HL-60 (cell line): ENCODE measurements around the gene MRPL9.
"Not testable (repeated sequence)": the region's sequence is repeated elsewhere in the genome, so short reads cannot be mapped to it uniquely, and the experiment has no call there.

ENCODE experiments used
- DNase-seq, 2 experiments: peaks; one replicate each; pipeline ENCODE4 v3.0.0-alpha.2; 2010 to 2020; ENCODE audit warnings: low read depth in 1 of 2, low spot score in 1 of 2
- H3K27ac ChIP-seq: fragments of 250-450 bp; sonication (Bioruptor Pico); replicated peaks from 2 replicates; pipeline ENCODE4 v1.5.1; 2020; ENCODE audit warnings: mild to moderate bottlenecking, moderate library complexity
- H3K27me3 ChIP-seq: fragments of 250-450 bp; sonication (Bioruptor Pico); 2 replicates; pipeline ENCODE4 v1.5.1; 2021; ENCODE audit warnings: mild to moderate bottlenecking, moderate library complexity; ENCODE audit not compliant: insufficient read depth, poor library complexity, severe bottlenecking
- H3K4me3 ChIP-seq: replicated peaks from 2 replicates; pipeline ENCODE4 v1.5.1; 2011; ENCODE audit warnings: mild to moderate bottlenecking, control low read depth, low read length; ENCODE audit not compliant: insufficient read depth
- GABPA ChIP-seq: IDR thresholded peaks from 2 replicates; pipeline ENCODE4 v1.6.1; 2012; ENCODE audit warnings: low read depth
- POLR2AphosphoS5 ChIP-seq: IDR thresholded peaks from 2 replicates; pipeline ENCODE4 v1.6.1; 2012; ENCODE audit warnings: low read depth
- SPI1 ChIP-seq: IDR thresholded peaks from 2 replicates; pipeline ENCODE4 v1.6.1; 2012; ENCODE audit warnings: low read depth, mild to moderate bottlenecking, borderline replicate concordance
- TF ChIP-seq, protein P1 (sequence below): IDR thresholded peaks from one replicate; pipeline ENCODE4 v1.5.1; 2011; ENCODE audit warnings: low read length, control low read depth, inconsistent platforms; ENCODE audit not compliant: insufficient read depth
- TF ChIP-seq, protein P2 (sequence below): IDR thresholded peaks from 2 replicates; pipeline ENCODE4 v1.6.1; 2012; ENCODE audit warnings: low read depth; ENCODE audit not compliant: insufficient replicate concordance

The MRPL9 gene

DNA sequence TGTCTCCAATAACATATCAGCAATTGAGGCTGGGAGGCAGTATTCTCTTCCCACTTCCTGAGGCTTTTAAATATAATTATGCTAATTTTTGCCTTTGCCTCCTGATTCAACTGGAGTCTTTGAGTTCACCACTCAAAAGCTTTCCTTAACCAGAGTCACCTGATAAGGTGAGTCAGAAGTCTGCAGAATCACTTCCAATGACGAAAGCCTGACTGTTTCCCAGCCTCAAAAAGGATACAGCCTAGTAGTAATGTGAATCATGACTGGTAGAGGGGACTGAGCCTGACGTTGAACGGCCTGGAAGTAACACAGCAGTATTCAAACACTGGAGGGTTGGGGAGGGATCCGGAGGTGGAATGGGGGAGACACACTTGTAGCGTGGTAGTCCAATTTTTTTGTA, 10.4 kb upstream of the MRPL9 start:
- Histone ChIP-seq H3K4me3 (no peak overlapping the region), H3K27me3 (no peaks in the 10 kb centered on the region), H3K27ac (no peak overlapping the region)
- no peak for TF ChIP-seq POLR2AphosphoS5
- TF ChIP-seq, protein P1, sequence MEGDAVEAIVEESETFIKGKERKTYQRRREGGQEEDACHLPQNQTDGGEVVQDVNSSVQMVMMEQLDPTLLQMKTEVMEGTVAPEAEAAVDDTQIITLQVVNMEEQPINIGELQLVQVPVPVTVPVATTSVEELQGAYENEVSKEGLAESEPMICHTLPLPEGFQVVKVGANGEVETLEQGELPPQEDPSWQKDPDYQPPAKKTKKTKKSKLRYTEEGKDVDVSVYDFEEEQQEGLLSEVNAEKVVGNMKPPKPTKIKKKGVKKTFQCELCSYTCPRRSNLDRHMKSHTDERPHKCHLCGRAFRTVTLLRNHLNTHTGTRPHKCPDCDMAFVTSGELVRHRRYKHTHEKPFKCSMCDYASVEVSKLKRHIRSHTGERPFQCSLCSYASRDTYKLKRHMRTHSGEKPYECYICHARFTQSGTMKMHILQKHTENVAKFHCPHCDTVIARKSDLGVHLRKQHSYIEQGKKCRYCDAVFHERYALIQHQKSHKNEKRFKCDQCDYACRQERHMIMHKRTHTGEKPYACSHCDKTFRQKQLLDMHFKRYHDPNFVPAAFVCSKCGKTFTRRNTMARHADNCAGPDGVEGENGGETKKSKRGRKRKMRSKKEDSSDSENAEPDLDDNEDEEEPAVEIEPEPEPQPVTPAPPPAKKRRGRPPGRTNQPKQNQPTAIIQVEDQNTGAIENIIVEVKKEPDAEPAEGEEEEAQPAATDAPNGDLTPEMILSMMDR: no peak
- TF ChIP-seq, protein P2, sequence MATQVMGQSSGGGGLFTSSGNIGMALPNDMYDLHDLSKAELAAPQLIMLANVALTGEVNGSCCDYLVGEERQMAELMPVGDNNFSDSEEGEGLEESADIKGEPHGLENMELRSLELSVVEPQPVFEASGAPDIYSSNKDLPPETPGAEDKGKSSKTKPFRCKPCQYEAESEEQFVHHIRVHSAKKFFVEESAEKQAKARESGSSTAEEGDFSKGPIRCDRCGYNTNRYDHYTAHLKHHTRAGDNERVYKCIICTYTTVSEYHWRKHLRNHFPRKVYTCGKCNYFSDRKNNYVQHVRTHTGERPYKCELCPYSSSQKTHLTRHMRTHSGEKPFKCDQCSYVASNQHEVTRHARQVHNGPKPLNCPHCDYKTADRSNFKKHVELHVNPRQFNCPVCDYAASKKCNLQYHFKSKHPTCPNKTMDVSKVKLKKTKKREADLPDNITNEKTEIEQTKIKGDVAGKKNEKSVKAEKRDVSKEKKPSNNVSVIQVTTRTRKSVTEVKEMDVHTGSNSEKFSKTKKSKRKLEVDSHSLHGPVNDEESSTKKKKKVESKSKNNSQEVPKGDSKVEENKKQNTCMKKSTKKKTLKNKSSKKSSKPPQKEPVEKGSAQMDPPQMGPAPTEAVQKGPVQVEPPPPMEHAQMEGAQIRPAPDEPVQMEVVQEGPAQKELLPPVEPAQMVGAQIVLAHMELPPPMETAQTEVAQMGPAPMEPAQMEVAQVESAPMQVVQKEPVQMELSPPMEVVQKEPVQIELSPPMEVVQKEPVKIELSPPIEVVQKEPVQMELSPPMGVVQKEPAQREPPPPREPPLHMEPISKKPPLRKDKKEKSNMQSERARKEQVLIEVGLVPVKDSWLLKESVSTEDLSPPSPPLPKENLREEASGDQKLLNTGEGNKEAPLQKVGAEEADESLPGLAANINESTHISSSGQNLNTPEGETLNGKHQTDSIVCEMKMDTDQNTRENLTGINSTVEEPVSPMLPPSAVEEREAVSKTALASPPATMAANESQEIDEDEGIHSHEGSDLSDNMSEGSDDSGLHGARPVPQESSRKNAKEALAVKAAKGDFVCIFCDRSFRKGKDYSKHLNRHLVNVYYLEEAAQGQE: no peak
- TF ChIP-seq SPI1: no peak
- TF ChIP-seq GABPA: no peak
- DNase-seq: no peak

DNA sequence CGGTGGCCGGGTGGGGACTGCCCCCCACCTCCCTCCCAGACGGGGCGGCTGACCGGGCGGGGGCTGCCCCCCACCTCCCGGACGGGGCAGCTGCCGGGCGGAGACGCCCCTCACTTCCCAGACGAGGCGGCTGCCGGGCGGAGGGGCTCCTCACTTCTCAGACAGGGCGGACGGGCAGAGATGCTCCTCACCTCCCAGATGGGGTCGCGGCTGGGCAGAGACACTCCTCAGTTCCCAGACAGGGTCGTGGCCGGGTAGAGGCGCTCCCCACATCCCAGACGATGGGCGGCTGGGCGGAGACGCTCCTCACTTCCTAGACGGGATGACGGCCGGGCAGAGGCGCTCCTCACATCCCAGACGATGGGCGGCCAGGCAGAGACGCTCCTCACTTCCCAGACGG, 6.0 kb upstream of the MRPL9 start:
- not testable (repeated sequence) for H3K27me3 ChIP-seq, DNase-seq, H3K4me3 ChIP-seq, H3K27ac ChIP-seq

DNA sequence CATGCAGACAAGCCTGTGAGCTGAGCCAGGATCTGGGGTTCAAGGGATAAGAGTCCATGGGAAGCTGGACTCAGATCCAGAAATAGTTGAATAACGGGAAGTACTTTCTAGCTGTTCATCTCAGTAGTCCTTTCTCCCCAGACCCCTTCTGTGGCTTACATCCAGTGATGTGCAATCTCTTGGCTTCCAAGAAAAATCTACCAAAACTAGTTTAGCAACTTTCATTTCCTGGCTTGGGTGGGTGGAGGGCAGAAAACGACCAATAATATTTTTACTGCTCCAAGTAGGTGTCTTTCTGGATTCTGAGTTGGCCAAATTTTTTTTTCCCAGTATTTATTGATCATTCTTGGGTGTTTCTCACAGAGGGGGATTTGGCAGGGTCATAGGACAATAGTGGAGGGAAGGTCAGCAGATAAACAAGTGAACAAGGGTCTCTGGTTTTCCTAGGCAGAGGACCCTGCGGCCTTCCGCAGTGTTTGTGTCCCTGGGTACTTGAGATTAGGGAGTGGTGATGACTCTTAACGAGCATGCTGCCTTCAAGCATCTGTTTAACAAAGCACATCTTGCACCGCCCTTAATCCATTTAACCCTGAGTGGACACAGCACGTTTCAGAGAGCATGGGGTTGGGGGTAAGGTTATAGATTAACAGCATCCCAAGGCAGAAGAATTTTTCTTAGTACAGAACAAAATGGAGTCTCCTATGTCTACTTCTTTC, 5.2 kb upstream of the MRPL9 start:
- H3K27ac ChIP-seq, DNase-seq, H3K27me3 ChIP-seq, H3K4me3 ChIP-seq: not testable (repeated sequence)

DNA sequence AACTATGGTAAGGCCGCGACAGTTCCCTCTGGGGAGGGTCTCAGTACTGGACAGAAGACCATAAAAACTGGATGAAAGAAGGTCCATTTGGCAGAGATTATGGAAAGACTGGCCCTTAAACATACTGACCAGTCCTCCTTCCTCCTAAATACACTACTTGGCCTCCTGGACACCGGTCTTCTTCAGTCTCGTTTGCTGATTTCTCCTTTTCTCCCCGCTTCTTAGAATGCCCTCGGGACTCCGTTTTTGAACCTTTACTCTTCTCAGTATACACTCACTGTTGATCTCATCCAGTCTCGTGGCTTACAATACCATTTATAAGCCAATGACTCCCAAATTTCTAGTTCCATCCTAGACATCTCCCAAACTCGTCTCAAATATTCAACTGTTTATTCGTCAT, 694 bp upstream of the MRPL9 start:
- Histone ChIP-seq H3K4me3 (peak overlapping the region; percentile 90), H3K27me3 (no peaks in the 10 kb centered on the region), H3K27ac (peak overlapping the region; percentile 72)
- DNase-seq: no peak
- TF ChIP-seq, protein P2: no peak
- TF ChIP-seq GABPA (no peak), SPI1 (no peak), POLR2AphosphoS5 (no peak)

DNA sequence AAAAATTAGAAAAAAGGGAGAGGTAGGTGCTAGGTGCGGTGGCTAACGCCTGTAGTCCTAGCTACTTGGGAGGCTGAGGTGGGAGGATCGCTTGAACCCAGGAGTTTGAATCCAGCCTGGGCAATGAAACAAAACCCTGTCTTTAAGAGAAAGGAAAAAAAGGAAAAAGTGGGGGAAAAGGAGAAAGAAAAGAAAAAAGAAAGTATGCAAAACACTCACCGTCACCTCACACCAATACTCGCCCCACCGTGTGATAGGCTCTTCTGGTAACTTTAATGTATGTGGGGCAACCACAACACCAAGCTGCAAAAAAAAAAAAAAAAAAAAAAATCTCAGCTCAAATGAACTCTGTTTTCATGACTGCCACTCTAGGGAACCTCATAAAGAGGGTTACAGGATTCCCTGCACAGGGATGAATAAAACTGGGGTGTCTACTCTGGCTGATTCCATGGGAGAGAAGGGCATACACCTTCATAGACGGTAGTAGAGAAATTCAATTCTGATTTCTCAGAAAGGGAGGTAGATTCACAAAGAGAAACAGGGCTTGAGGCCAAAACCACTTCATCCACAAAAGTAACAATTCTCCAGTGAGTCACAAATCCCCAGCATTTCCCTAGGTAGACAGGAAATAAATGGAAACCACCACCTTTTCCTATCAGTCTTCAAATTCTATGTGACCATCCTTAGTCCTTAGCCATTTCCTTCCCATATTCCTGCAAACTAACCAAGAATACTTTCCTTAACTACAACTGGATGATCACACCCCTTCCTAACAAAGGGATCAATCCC, 2.5 kb downstream of the MRPL9 start:
- H3K4me3 ChIP-seq: no peak overlapping the region
- no peak for DNase-seq
- H3K27me3 ChIP-seq: no peaks in the 10 kb centered on the region
- H3K27ac ChIP-seq: no peak overlapping the region
- TF ChIP-seq, protein P1: no peak
- TF ChIP-seq SPI1 (no peak), POLR2AphosphoS5 (no peak), GABPA (no peak)
- TF ChIP-seq, protein P2: no peak
